GM19372 (cell line): ENCODE data around the gene IMP4.
"Not testable (repeated sequence)": the region's sequence is repeated elsewhere in the genome, so short reads cannot be mapped to it uniquely, and the experiment has no call there.

Experiments
- ATAC-seq: cut with Tn5 transposase; IDR thresholded peaks from one replicate; pipeline ENCODE4 v1.9.1; 2021; ENCODE audit warnings: mild to moderate bottlenecking, low read depth, moderate library complexity; ENCODE audit not compliant: unreplicated experiment

Gene IMP4, protein sequence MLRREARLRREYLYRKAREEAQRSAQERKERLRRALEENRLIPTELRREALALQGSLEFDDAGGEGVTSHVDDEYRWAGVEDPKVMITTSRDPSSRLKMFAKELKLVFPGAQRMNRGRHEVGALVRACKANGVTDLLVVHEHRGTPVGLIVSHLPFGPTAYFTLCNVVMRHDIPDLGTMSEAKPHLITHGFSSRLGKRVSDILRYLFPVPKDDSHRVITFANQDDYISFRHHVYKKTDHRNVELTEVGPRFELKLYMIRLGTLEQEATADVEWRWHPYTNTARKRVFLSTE

GRCh38 chr2:130342533-130343275, at the start of gene IMP4:
Gene IMP4, plus strand, starts transcription at chr2:130342897. Its CDS starts 36 bp downstream, at chr2:130342933.
- ATAC-seq = peak; percentile 81

- no peak for ATAC-seq
These were observed 42.3 kb upstream of the IMP4 start for GRCh38 chr2:130300258-130300969.

DNA sequence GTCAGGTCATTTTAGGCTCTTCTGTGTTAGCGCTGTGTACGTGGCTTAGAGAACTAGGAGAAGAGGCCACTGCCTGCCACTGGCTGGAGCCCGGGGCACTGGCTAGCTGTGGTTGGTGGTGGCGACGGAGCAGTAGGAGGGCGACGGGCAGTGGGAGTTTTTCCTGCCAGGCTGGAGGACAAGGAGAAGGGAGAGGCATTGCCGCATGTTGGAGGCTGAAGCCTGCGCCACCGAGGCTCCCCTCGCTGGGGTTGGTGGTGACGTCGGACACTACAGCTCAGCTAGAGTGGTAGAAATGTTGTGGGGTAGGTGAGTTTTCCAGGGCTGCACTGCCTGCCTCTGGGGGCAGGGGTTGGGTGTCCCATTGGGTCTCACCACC, 41.7 kb upstream of the IMP4 start:
- ATAC-seq = no peak

- ATAC-seq = no peak
These were observed 40.4 kb upstream of the IMP4 start for GRCh38 chr2:130302164-130302886.

DNA sequence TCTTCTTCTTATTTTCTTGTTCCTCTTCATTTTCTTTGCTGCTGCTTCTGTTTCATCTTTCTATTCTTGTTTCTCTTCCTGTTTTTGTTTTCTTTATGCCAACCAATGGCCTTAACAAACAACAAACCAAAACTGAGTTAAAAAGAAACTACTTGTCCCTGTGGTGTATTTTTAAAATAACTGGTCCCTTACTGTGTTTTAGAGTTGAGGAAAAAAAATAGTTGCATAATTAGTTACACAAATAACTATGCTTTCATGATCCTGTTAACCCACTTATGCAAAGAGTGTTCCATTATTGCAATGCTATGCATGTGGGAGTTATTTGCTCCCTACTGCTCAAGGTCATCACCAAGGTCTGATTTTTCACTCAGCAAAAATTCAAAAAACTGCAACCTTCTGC, 39.5 kb upstream of the IMP4 start:
- ATAC-seq = peak; percentile 63

- ATAC-seq = no peak
These were observed 38.0 kb upstream of the IMP4 start for GRCh38 chr2:130304726-130305125.

- ATAC-seq = no peak
These were observed 34.8 kb upstream of the IMP4 start for GRCh38 chr2:130307850-130308249.

DNA sequence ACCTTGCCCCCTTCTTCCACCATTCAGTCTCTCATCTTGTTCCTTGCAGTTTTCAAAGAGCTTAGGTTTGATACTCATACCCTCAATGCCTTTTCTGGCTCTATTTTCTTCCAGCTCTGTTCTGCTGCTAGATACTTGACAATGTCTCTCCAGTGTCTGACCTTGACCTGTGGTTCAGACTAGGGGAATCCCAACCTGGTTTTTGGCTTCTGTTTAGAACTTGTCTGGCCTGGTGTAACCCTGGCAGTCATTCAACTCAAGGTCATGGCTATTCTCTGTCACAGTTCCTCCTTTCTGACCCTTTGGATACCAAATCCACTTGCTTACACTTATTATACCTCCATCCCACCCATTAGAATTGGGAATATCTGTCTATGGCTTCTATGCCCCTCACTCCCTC, 31.8 kb upstream of the IMP4 start:
- ATAC-seq = no peak

DNA sequence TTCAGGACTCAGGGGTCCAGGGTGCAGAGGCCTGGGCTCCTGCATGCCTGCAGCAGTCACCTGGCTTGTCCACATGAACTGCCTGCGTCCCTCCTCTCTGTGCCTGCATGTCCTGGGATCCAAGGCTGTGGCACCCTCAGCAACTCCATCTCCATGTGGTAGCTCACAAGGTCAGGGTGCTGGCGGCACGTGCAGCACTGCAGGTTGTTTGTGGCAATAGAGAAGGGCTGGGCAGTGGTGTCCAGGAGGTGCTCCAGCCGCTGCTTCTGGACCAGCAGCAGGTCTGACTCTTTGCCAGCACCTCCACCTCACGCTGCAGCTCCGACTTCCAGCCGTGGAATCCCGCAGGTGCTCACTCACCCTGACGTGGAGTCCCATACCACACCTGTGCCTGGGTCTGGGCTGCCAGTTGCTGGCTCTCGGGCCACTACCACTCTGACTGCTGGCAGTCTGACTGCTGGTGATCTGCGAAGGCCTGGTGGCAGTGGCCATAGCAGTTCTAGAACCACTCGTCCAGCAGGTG, 28.8 kb upstream of the IMP4 start:
- ATAC-seq = no peak

- ATAC-seq = no peak
These were observed 28.3 kb upstream of the IMP4 start for GRCh38 chr2:130314377-130314776.

DNA sequence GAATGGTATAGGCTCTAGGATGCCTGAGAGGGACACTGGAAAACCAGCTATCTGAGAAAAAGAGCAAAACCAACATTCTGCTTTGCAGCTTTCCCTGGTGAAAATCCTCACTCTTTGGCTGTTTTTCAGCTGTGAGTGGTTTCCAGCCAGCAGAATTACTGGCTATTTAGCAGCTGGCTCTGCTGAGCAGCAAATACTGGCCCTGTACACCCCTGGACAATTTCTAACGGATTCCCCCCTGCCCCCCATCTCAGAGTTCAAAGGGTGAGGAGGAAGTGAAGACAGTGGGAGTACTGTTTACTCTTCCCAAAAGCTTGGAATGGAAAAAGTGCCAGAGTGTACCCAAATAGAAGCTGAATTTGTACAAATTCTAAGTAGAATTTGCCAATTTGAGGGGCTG, 26.1 kb upstream of the IMP4 start:
- ATAC-seq = no peak

DNA sequence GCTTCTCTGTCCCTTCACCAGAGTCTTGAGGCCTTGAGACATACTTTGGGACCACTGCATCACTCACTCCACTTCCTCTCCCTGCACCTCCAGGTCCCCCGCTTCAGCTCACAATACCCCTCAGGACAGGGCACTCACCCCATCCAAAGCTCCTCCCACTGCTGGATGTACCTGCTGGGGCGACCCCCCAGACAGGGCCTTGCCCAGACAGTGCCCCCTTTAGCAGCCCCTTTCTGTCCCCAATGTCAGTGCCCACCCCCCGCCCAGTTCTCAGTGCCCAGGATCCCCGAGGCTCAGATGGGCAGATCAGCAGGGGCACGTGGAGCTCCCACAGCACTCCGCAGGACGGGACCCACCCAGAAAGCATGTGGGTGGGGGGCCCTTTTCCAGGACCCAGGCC, 23.8 kb upstream of the IMP4 start:
- ATAC-seq = no peak

GRCh38 chr2:130319536-130319935, 23.2 kb upstream of the IMP4 start:
- no peak for ATAC-seq

GRCh38 chr2:130327703-130328527, 14.8 kb upstream of the IMP4 start:
- ATAC-seq = no peak

- no peak for ATAC-seq
These were observed 14.0 kb upstream of the IMP4 start for GRCh38 chr2:130328710-130329109.

GRCh38 chr2:130332271-130333073, 10.2 kb upstream of the IMP4 start:
- peak; percentile 89 for ATAC-seq

DNA sequence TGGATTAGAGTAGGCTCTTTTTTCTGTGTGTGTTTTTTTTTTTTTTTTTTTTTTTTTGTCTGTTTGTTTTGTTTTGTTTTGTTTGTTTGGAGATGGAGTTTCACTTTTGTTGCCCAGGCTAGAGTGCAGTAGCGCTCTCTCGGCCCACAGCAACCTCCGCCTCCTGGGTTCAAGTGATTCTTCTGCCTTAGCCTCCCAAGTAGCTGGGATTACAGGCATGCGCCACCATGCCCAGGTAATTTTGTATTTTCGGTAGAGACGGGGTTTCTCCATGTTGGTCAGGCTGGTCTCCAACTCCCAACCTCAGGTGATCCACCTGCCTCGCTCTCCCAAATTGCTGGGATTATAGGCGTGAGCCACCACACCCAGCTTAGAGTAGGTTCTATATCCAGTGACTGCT, 9.4 kb upstream of the IMP4 start:
- not testable (repeated sequence) for ATAC-seq

- no peak for ATAC-seq
These were observed 8.7 kb upstream of the IMP4 start for GRCh38 chr2:130334026-130334425.

- ATAC-seq = no peak
These were observed 7.5 kb upstream of the IMP4 start for GRCh38 chr2:130335226-130335625.
